Prostate gland (tissue), 1 donor: ENCODE measurements around the gene NGEF.

Experiments used
- POLR2A ChIP-seq: fragments of 450-650 bp; IDR thresholded peaks from one replicate; pipeline ENCODE4 v1.6.1; 2016; ENCODE audit warnings: antibody characterized with exemption, mild to moderate bottlenecking
- POLR2AphosphoS5 ChIP-seq: sonication (generic); formaldehyde crosslinking; IDR thresholded peaks from one replicate; pipeline ENCODE4 v1.6.1; 2017; ENCODE audit warnings: antibody characterized with exemption

DNA sequence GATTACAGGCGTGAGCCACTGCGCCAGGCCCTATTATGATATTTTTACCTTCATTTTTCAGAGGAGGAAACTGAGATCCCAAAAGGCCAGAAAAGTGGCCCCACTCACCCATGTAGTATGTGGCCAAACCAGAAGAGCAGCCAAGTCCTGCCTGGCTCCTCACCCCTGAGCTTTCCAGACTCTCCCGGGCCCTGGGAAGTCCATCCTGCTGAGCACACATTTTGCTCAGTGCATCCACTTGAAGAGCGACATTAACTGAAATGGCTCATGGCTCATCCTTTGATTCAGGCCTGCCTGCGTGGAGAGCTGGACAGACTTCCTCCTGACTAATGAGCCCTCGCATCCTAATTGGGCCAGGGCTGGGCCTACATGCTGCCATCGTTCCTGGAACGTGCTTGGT lies 9.5 kb upstream of the NGEF start:
- TF ChIP-seq POLR2A: no peak
- TF ChIP-seq POLR2AphosphoS5: no peak
